GM12878 (cell line): Measurements from ENCODE around the gene RBMS3.

ENCODE experiments used
- EZH2 ChIP-seq: IDR thresholded peaks from 2 replicates; pipeline ENCODE4 v1.6.1; 2012; ENCODE audit warnings: low read depth, mild to moderate bottlenecking, control low read depth, inconsistent platforms, low read length, borderline replicate concordance; ENCODE audit not compliant: control insufficient read depth
- KLF5 ChIP-seq: fragments of 450-650 bp; IDR thresholded peaks from 2 replicates; pipeline ENCODE4 v1.6.1; 2014; ENCODE audit warnings: mild to moderate bottlenecking; ENCODE audit not compliant: partially characterized antibody
- POLR2A ChIP-seq: IDR thresholded peaks from 2 replicates; pipeline ENCODE4 v1.6.1; 2011; ENCODE audit warnings: low read depth, mild to moderate bottlenecking, low read length
- POLR2AphosphoS5 ChIP-seq: IDR thresholded peaks from 2 replicates; pipeline ENCODE4 v1.6.1; 2011; ENCODE audit warnings: mild to moderate bottlenecking, low read length, inconsistent platforms
- TAF1 ChIP-seq: IDR thresholded peaks from 2 replicates; pipeline ENCODE4 v1.6.1; 2011; ENCODE audit warnings: mild to moderate bottlenecking, low read depth, low read length, borderline replicate concordance
- ZBED1 ChIP-seq: IDR thresholded peaks from 2 replicates; pipeline ENCODE4 v1.6.1; 2016; ENCODE audit warnings: borderline replicate concordance
- TF ChIP-seq, protein P1 (sequence below): IDR thresholded peaks from 2 replicates; pipeline ENCODE4 v1.6.1; 2012; ENCODE audit warnings: mild to moderate bottlenecking, low read depth, low read length
- TF ChIP-seq, protein P2 (sequence below): fragments of 450-650 bp; IDR thresholded peaks from 2 replicates; pipeline ENCODE4 v1.6.1; 2017; ENCODE audit warnings: mild to moderate bottlenecking, low read depth, inconsistent platforms; ENCODE audit not compliant: poor library complexity, severe bottlenecking

DNA sequence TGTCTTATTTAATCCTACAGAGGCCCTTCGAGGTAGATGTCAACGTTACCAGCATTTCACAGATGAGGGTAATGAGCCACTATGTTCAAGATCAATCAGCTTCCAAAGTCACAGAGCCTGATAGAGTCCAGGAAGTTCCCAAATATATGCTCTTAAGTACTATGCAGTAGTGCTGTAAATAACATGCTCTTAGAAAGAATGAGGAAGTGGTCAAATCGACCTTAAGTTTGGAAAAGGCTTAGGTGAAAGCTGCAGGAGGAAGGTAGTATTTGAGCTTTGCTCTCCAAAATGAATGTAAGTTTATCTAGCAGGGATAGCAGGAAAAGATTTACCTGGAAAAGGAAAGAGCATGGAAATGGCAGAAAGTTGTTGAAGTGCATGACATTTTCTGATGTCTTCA is 234.0 kb downstream of the RBMS3 start:
- TF ChIP-seq KLF5 (no peak), TAF1 (no peak), POLR2A (no peak), POLR2AphosphoS5 (no peak), EZH2 (no peak), ZBED1 (no peak)
- TF ChIP-seq, protein P1, sequence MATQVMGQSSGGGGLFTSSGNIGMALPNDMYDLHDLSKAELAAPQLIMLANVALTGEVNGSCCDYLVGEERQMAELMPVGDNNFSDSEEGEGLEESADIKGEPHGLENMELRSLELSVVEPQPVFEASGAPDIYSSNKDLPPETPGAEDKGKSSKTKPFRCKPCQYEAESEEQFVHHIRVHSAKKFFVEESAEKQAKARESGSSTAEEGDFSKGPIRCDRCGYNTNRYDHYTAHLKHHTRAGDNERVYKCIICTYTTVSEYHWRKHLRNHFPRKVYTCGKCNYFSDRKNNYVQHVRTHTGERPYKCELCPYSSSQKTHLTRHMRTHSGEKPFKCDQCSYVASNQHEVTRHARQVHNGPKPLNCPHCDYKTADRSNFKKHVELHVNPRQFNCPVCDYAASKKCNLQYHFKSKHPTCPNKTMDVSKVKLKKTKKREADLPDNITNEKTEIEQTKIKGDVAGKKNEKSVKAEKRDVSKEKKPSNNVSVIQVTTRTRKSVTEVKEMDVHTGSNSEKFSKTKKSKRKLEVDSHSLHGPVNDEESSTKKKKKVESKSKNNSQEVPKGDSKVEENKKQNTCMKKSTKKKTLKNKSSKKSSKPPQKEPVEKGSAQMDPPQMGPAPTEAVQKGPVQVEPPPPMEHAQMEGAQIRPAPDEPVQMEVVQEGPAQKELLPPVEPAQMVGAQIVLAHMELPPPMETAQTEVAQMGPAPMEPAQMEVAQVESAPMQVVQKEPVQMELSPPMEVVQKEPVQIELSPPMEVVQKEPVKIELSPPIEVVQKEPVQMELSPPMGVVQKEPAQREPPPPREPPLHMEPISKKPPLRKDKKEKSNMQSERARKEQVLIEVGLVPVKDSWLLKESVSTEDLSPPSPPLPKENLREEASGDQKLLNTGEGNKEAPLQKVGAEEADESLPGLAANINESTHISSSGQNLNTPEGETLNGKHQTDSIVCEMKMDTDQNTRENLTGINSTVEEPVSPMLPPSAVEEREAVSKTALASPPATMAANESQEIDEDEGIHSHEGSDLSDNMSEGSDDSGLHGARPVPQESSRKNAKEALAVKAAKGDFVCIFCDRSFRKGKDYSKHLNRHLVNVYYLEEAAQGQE: no peak
- TF ChIP-seq, protein P2, sequence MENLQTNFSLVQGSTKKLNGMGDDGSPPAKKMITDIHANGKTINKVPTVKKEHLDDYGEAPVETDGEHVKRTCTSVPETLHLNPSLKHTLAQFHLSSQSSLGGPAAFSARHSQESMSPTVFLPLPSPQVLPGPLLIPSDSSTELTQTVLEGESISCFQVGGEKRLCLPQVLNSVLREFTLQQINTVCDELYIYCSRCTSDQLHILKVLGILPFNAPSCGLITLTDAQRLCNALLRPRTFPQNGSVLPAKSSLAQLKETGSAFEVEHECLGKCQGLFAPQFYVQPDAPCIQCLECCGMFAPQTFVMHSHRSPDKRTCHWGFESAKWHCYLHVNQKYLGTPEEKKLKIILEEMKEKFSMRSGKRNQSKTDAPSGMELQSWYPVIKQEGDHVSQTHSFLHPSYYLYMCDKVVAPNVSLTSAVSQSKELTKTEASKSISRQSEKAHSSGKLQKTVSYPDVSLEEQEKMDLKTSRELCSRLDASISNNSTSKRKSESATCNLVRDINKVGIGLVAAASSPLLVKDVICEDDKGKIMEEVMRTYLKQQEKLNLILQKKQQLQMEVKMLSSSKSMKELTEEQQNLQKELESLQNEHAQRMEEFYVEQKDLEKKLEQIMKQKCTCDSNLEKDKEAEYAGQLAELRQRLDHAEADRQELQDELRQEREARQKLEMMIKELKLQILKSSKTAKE: no peak
